Measurements from ENCODE around the gene FZD7.

- no peak for TF ChIP-seq CTCF (IDR thresholded peaks at IDR 0.05)
- no peak for TF ChIP-seq POLR2A (IDR thresholded peaks at IDR 0.05)
Measured at GRCh38 chr2:202061695-202062094, 28.0 kb downstream of the FZD7 start.

Measured in right lobe of liver (tissue), 4 donors.